H1 (cell line): Measurements from ENCODE around the gene ALPI. TPM values are rescaled to one million over a fixed set of nuclear protein-coding genes. Genes with fewer than 3 reads are reported as not detected.

Experiments used
- CTCF ChIA-PET: fragments of 300-600 bp; sonication (Branson Sonifier 250); formaldehyde crosslinking; loops from one replicate; lab custom pipeline; 2021; ENCODE audit not compliant: partially characterized antibody; lab: Charles Lee
- POLR2A ChIA-PET: fragments of 300-600 bp; sonication (Branson Sonifier 250); formaldehyde crosslinking; loops from one replicate; lab custom pipeline; 2021; ENCODE audit warnings: inconsistent platforms; ENCODE audit not compliant: partially characterized antibody; lab: Charles Lee
- DNase-seq, 2 experiments: peaks; one replicate each; pipeline versions ENCODE4 v3.0.0 to v3.0.0-alpha.2; 2010 to 2022; ENCODE audit warnings: low spot score in 2 of 2, low read depth in 1 of 2, mixed read lengths in 1 of 2
- FAIRE-seq: peaks from 2 replicates; lab custom pipeline; 2011; peaks lifted over from hg19 to GRCh38; lab: Jason Lieb, UNC
- H2AFZ ChIP-seq: 2 replicates; pipeline ENCODE4 v1.8.1; 2012; ENCODE audit warnings: low read length, inconsistent platforms
- H2AK5ac ChIP-seq: 2 replicates; pipeline ENCODE4 v1.6.1; 2013; ENCODE audit warnings: low read depth, low read length
- H2BK120ac ChIP-seq: replicated peaks from 2 replicates; pipeline ENCODE3; 2013; ENCODE audit warnings: low read depth, low read length, inconsistent platforms
- H2BK12ac ChIP-seq: 2 replicates; pipeline ENCODE4 v1.6.1; 2013; ENCODE audit warnings: low read depth, low read length
- H2BK15ac ChIP-seq: 2 replicates; pipeline ENCODE4 v1.6.1; 2013; ENCODE audit warnings: low read length
- H2BK20ac ChIP-seq: 2 replicates; pipeline ENCODE4 v1.6.1; 2013; ENCODE audit warnings: low read length
- H2BK5ac ChIP-seq: 2 replicates; pipeline ENCODE4 v1.6.1; 2013; ENCODE audit warnings: low read depth, low read length
- H3K14ac ChIP-seq: 2 replicates; pipeline ENCODE4 v1.6.1; 2013; ENCODE audit warnings: inconsistent platforms; ENCODE audit not compliant: insufficient read length
- H3K18ac ChIP-seq: 2 replicates; pipeline ENCODE4 v1.6.1; 2013; ENCODE audit warnings: low read length; ENCODE audit errors: extremely low read depth
- H3K23ac ChIP-seq: 2 replicates; pipeline ENCODE4 v1.6.1; 2013; ENCODE audit warnings: inconsistent platforms; ENCODE audit not compliant: insufficient read length
- H3K23me2 ChIP-seq: 2 replicates; pipeline ENCODE4 v1.6.1; 2013; ENCODE audit warnings: low read depth, low read length
- H3K27ac ChIP-seq: 2 replicates; pipeline ENCODE4 v1.6.1; 2011; ENCODE audit warnings: low read depth, low read length, inconsistent platforms
- H3K27me3 ChIP-seq, 4 experiments: replicated peaks in 1 of 4; 1 replicate in 1 of 4; 2 replicates in 3 of 4; pipeline versions ENCODE4 v1.6.1 to v1.8.1; 2011 to 2013; ENCODE audit warnings: low read length in 3 of 4, mild to moderate bottlenecking in 3 of 4, inconsistent platforms in 2 of 4, mixed read lengths in 2 of 4, moderate library complexity in 1 of 4; ENCODE audit not compliant: control insufficient read depth in 3 of 4, insufficient read depth in 3 of 4; ENCODE audit errors: extremely low read depth in 1 of 4
- H3K36me3 ChIP-seq, 4 experiments: 2 replicates each; pipeline versions ENCODE4 v1.6.1 to v1.8.1; 2011 to 2013; ENCODE audit warnings: mild to moderate bottlenecking in 4 of 4, low read length in 3 of 4, moderate library complexity in 2 of 4, control low read depth in 1 of 4, inconsistent platforms in 1 of 4; ENCODE audit not compliant: insufficient read depth in 4 of 4, control insufficient read depth in 2 of 4
- H3K4ac ChIP-seq: replicated peaks from 2 replicates; pipeline ENCODE3; 2013; ENCODE audit warnings: low read length, low read depth, mixed read lengths, inconsistent platforms; ENCODE audit not compliant: insufficient read length
- H3K4me1 ChIP-seq, 4 experiments: replicated peaks in 1 of 4; 1 replicate in 1 of 4; 2 replicates in 3 of 4; pipeline versions ENCODE4 v1.6.1 to v1.8.1; 2011 to 2013; ENCODE audit warnings: low read length in 3 of 4, inconsistent platforms in 2 of 4, mixed read lengths in 1 of 4; ENCODE audit not compliant: insufficient read depth in 4 of 4, control insufficient read depth in 3 of 4
- H3K4me2 ChIP-seq, 2 experiments: 2 replicates each; pipeline versions ENCODE4 v1.6.1 to v1.8.1; 2011 to 2013; ENCODE audit warnings: low read depth in 2 of 2, low read length in 2 of 2, control low read depth in 1 of 2, inconsistent platforms in 1 of 2, mild to moderate bottlenecking in 1 of 2; ENCODE audit not compliant: insufficient read depth in 1 of 2
- H3K4me3 ChIP-seq, 4 experiments: fragments of 200-600, 300-600 bp in 1 of 4; sonication (generic), shearing (Covaris generic), sonication (Bioruptor Twin) in 1 of 4; 2 replicates each; pipeline versions ENCODE4 v1.5.1 to v1.8.1; 2011 to 2016; ENCODE audit warnings: low read length in 4 of 4, low read depth in 3 of 4, control low read depth in 2 of 4, inconsistent platforms in 2 of 4, mild to moderate bottlenecking in 2 of 4, mixed read lengths in 1 of 4, moderate library complexity in 1 of 4; ENCODE audit not compliant: insufficient read depth in 2 of 4; ENCODE audit errors: extremely low read depth in 1 of 4
- H3K56ac ChIP-seq: replicated peaks from 2 replicates; pipeline ENCODE3; 2013; ENCODE audit warnings: low read depth, mild to moderate bottlenecking, mixed read lengths, low read length, inconsistent platforms; ENCODE audit not compliant: insufficient read length
- H3K79me1 ChIP-seq: 2 replicates; pipeline ENCODE4 v1.6.1; 2013; ENCODE audit warnings: low read depth, low read length, control low read depth
- H3K79me2 ChIP-seq, 2 experiments: 2 replicates each; pipeline versions ENCODE4 v1.6.1 to v1.8.1; 2012 to 2013; ENCODE audit warnings: low read length in 2 of 2, mild to moderate bottlenecking in 2 of 2, inconsistent platforms in 1 of 2; ENCODE audit not compliant: insufficient read depth in 2 of 2, control insufficient read depth in 1 of 2
- H3K9ac ChIP-seq, 4 experiments: replicated peaks in 1 of 4; 1 replicate in 1 of 4; 2 replicates in 3 of 4; pipeline versions ENCODE4 v1.6.1 to v1.8.1; 2011 to 2013; ENCODE audit warnings: low read depth in 3 of 4, low read length in 3 of 4, control low read depth in 2 of 4, mild to moderate bottlenecking in 2 of 4, moderate library complexity in 2 of 4, inconsistent platforms in 1 of 4; ENCODE audit errors: extremely low read depth in 1 of 4
- H3K9me3 ChIP-seq, 2 experiments: 2 replicates each; pipeline versions ENCODE4 v1.6.1 to v1.8.1; 2012 to 2013; ENCODE audit warnings: mild to moderate bottlenecking in 2 of 2, moderate library complexity in 2 of 2, control low read depth in 1 of 2, inconsistent platforms in 1 of 2, low read depth in 1 of 2, low read length in 1 of 2, mixed read lengths in 1 of 2; ENCODE audit not compliant: insufficient read depth in 2 of 2
- H4K20me1 ChIP-seq, 2 experiments: replicated peaks in 1 of 2; 2 replicates each; pipeline versions ENCODE3 to v1.8.1; 2011 to 2013; ENCODE audit warnings: inconsistent platforms in 2 of 2, low read length in 2 of 2, mild to moderate bottlenecking in 1 of 2; ENCODE audit not compliant: insufficient read depth in 2 of 2, control insufficient read depth in 1 of 2
- H4K5ac ChIP-seq: 2 replicates; pipeline ENCODE4 v1.6.1; 2013; ENCODE audit warnings: low read length, low read depth, mixed read lengths, inconsistent platforms; ENCODE audit not compliant: insufficient read length
- H4K8ac ChIP-seq: 2 replicates; pipeline ENCODE4 v1.8.0; 2013; ENCODE audit warnings: mild to moderate bottlenecking, moderate library complexity, low read length, inconsistent platforms; ENCODE audit not compliant: insufficient read depth; ENCODE audit errors: extremely low read depth
- H4K91ac ChIP-seq: replicated peaks from 2 replicates; pipeline ENCODE3; 2013; ENCODE audit warnings: low read length, mixed read lengths, inconsistent platforms; ENCODE audit not compliant: insufficient read length
- BRCA1 ChIP-seq: IDR thresholded peaks from 2 replicates; pipeline ENCODE4 v1.6.1; 2012; ENCODE audit warnings: low read depth, low read length, improper control_type of control experiment
- EGR1 ChIP-seq: IDR thresholded peaks from 2 replicates; pipeline ENCODE4 v1.6.1; 2011; ENCODE audit warnings: low read depth, low read length, borderline replicate concordance
- KDM4A ChIP-seq: IDR thresholded peaks from one replicate; pipeline ENCODE4 v1.7.1; 2012; ENCODE audit warnings: low read depth, mild to moderate bottlenecking, moderate library complexity, low read length, inconsistent platforms; ENCODE audit not compliant: severe bottlenecking
- MAFK ChIP-seq: IDR thresholded peaks from 2 replicates; pipeline ENCODE4 v1.6.1; 2012; ENCODE audit warnings: low read depth, mild to moderate bottlenecking, improper control_type of control experiment, low read length
- NRF1 ChIP-seq: IDR thresholded peaks from 2 replicates; pipeline ENCODE4 v1.6.1; 2011; ENCODE audit warnings: mild to moderate bottlenecking, low read depth, low read length, improper control_type of control experiment
- POLR2A ChIP-seq, 2 experiments: IDR thresholded peaks; 1 replicate in 1 of 2; 2 replicates in 1 of 2; pipeline ENCODE4 v1.6.1; 2011; ENCODE audit warnings: low read depth in 2 of 2, low read length in 2 of 2, mild to moderate bottlenecking in 2 of 2; ENCODE audit errors: control extremely low read depth in 1 of 2
- SP1 ChIP-seq: IDR thresholded peaks from 2 replicates; pipeline ENCODE4 v1.6.1; 2011; ENCODE audit warnings: low read depth, low read length
- SUZ12 ChIP-seq: fragments of 200-600 bp; sonication (generic); IDR thresholded peaks from 2 replicates; pipeline ENCODE4 v1.6.1; 2012; ENCODE audit warnings: mild to moderate bottlenecking, inconsistent platforms, low read length, moderate library complexity, mixed read lengths
- TEAD4 ChIP-seq: IDR thresholded peaks from 2 replicates; pipeline ENCODE4 v1.6.1; 2012; ENCODE audit warnings: low read depth, low read length, inconsistent platforms, mixed read lengths
- YY1 ChIP-seq: IDR thresholded peaks from 2 replicates; pipeline ENCODE4 v1.6.1; 2011; ENCODE audit warnings: low read depth, mild to moderate bottlenecking, low read length
- WGBS, 2 experiments: shearing (Covaris generic) in 1 of 2; methylation state at CpG; one replicate each; pipeline versions ENCODE4 v1.1.6 to v1.1.7; 2013 to 2015; ENCODE audit warnings: low lambda C conversion rate in 2 of 2, mixed read lengths in 2 of 2, inconsistent platforms in 1 of 2, low coverage in 1 of 2, missing lambda C conversion rate in 1 of 2; ENCODE audit not compliant: insufficient replicate concordance in 2 of 2, insufficient coverage in 1 of 2, insufficient read length in 1 of 2; ENCODE audit errors: extremely low coverage in 1 of 2, missing lambda C conversion rate in 1 of 2; 5-methylcytosine and 5-hydroxymethylcytosine counted together
- polyA plus RNA-seq, 7 experiments: library from polyadenylated mRNA; depleted of rRNA in 3 of 7; stranded (reverse) in 5 of 7; unstranded in 2 of 7; fragments of >200 nt in 5 of 7; fragments of 200-250 nt in 2 of 7; gene quantifications; 1 replicate in 5 of 7; 2 replicates in 1 of 7; 4 replicates in 1 of 7; pipeline versions ENCODE4 v1.2.1 to v1.2.3, GENCODE V29; 2011 to 2013; ENCODE audit warnings: missing spikeins in 2 of 7, mixed read lengths in 2 of 7
- total RNA-seq: library from RNA; stranded (reverse); fragmentation: NEBNext Ultra II Directional; extraction: Animal tissue kit (Norgen Biotek cat#: 25700); gene quantifications from 2 replicates; pipeline ENCODE4 v1.2.1, GENCODE V29; 2021

The ALPI gene
- total and polyA plus RNA-seq, 2 of the 8 experiments (the other 6 are each of a cell fraction or from before 2014, with no cell fraction given): not detected

DNA sequence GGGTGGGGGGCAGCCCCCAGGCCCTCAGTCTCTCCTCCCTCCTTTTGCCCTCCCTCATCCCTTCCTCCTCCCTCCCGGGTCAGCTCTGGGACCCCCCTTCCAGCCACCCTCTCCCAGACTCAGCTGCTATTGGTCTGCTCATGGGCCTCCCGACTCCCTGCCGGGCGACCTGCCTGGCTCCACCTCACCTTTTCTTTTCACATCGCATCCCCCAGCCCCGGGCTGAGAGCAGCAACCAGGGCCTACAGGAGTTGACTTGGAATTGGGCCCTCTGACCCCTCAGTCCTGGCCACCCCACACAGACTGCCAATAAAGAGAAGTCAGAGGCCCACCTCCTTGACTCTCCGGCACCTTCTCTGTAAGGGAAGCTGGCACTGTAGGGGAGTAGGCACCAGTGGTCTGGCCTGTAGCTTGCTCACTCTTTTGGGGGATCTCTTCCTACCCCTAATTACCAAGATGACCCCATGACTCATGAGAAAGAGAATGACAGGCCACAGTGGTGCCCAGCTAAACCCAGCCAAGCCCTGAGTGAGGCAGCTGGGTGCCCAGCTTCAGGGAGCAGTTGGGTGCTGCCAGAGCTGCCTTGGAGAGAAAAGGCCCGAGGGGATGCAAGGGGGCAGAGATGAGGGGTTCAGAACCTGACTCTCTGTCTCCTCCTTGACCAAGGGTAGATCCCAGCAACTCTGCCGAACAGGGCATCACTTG is 33.7 kb downstream of the ALPI start:
- Histone ChIP-seq H4K8ac (no peak overlapping the region), H3K18ac (peak overlapping the region; percentile 93), H3K23ac (no peak overlapping the region), H3K4ac (no peak overlapping the region), H3K4me2 (peak overlapping the region; percentile 22 to 47), H3K23me2 (peaks cover 12% of the 10 kb centered on the region; the same call in 1 of the 2 replicates), H4K20me1 (peaks cover 3 to 4% of the 10 kb centered on the region in 2 experiments), H2AK5ac (0 out of 2 replicates have a peak overlapping the region, but pooled peaks have one; percentile 32), H3K4me3 (no peak overlapping the region), H3K27me3 (peaks cover 27 to 48% (median 41%) of the 10 kb centered on the region in 4 experiments), H3K9ac (no peak overlapping the region), H4K5ac (no peak overlapping the region), H2BK5ac (no peak overlapping the region), H3K27ac (no peak overlapping the region), H2AFZ (no peak overlapping the region), H2BK120ac (no peak overlapping the region), H2BK15ac (0 out of 2 replicates have a peak overlapping the region, but pooled peaks have one; percentile 53), H3K79me2 (no peaks in the 10 kb centered on the region), H4K91ac (no peak overlapping the region), H3K36me3 (peaks cover 0 to 11% (median 0%) of the 10 kb centered on the region in 4 experiments; a peak in 1 of 8 replicates), H3K4me1 (peaks cover 0 to 43% (median 24%) of the 10 kb centered on the region in 4 experiments; a peak in 6 of 7 replicates), H3K56ac (no peak overlapping the region), H2BK20ac (no peak overlapping the region), H3K9me3 (no peaks in the 10 kb centered on the region; a peak in 1 of 4 replicates), H3K79me1 (no peaks in the 10 kb centered on the region), H2BK12ac (peak overlapping the region; percentile 85; the same call in 1 of the 2 replicates), H3K14ac (no peak overlapping the region)
- FAIRE-seq (no peak), DNase-seq (no peak)
- WGBS, 2 experiments: 50% methylated on average over 9 of the region's 9 CpGs; no CpG with 5 or more reads in 1 of the 2 experiments
- ChIA-PET POLR2A (interaction anchor here (0.6 to 1.6 kb wide), 7 partner anchors 14 to 103 kb away, joined by 3 to 5 read pairs (median 4); no protein-coding TSS in a partner anchor), CTCF (interaction anchor here (0.7 to 3.6 kb wide), 10 partner anchors 9 to 149 kb away, joined by 3 to 32 read pairs (median 4); partner anchors contain the start of gene PRSS56)
- TF ChIP-seq SP1 (no peak), KDM4A (no peak), BRCA1 (no peak), TEAD4 (no peak), SUZ12 (no peak), MAFK (no peak), NRF1 (no peak), POLR2A (IDR thresholded peaks at IDR 0.05; ENCODE audit: control extremely low read depth in 1 of 2, low read depth in 2 of 2, low read length in 2 of 2) (no peak), YY1 (no peak), EGR1 (no peak)
